GM23248 (cell line): ENCODE results near the gene CHN2.

ENCODE experiments used
- EZH2 ChIP-seq: fragments of 200-600 bp; sonication (generic); IDR thresholded peaks from 2 replicates; pipeline ENCODE4 v1.6.1; 2018; ENCODE audit warnings: antibody characterized with exemption, mild to moderate bottlenecking; ENCODE audit not compliant: insufficient read depth, poor library complexity, severe bottlenecking
- EZH2phosphoT487 ChIP-seq: fragments of 200-600 bp; sonication (generic); IDR thresholded peaks from 2 replicates; pipeline ENCODE4 v1.6.1; 2018; ENCODE audit warnings: antibody characterized with exemption, moderate library complexity, mild to moderate bottlenecking, low read depth; ENCODE audit not compliant: insufficient read depth

DNA sequence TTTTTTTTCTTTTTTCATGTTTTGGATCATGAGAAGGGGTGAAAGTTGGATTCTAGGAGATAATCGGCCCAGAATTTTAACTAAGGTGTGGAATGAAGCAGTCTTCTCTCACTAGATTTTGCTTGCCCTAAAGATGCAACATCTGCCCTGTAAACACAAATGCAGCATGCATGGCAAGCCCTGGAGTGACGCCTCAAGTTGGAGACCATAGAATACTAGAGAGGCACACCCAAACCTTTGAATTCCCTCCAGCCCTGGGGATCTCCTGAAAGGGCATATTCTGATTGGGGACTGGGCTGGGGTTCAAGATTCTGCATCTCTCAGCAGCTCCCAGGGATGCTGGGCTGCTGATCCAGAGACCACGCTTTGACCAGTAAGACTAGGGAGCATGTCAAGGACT, 241.3 kb downstream of the CHN2 start:
- TF ChIP-seq EZH2 (no peak), EZH2phosphoT487 (no peak)
